Fibroblast of lung (primary cell): ENCODE results near the gene WDR4.

Experiments used
- CTCF ChIP-seq, 2 donors: IDR thresholded peaks in 1 of 2; conservative IDR thresholded peaks in 1 of 2; 1 replicate in 1 of 2; 2 replicates in 1 of 2; pipeline ENCODE4 v1.5.1; 2011 to 2012; ENCODE audit warnings: low read length in 2 of 2, control low read depth in 1 of 2, inconsistent platforms in 1 of 2, low read depth in 1 of 2, mild to moderate bottlenecking in 1 of 2
- EZH2 ChIP-seq: IDR thresholded peaks from 2 replicates; pipeline ENCODE4 v1.5.1; 2012; ENCODE audit warnings: low read length, control low read depth, mild to moderate bottlenecking; ENCODE audit errors: missing control alignments

GRCh38 chr21:42847726-42848125 lies 31.6 kb downstream of the WDR4 start:
- TF ChIP-seq CTCF (conservative IDR thresholded peaks at IDR 0.05 in 1 of 2, IDR thresholded peaks at IDR 0.05 in 1 of 2; ENCODE audit: low read depth in 1 of 2, low read length in 2 of 2) (no peak), EZH2 (no peak)
